Inferior parietal cortex (tissue), 1 donor: ENCODE data around the gene CCL4L2.
"Not testable (repeated sequence)": the region's sequence is repeated elsewhere in the genome, so short reads cannot be mapped to it uniquely, and the experiment has no call there.

Source experiments
- DNase-seq: peaks from one replicate; pipeline ENCODE4 v3.0.0-alpha.2; 2016; ENCODE audit errors: extremely low spot score

Gene CCL4L2

DNA sequence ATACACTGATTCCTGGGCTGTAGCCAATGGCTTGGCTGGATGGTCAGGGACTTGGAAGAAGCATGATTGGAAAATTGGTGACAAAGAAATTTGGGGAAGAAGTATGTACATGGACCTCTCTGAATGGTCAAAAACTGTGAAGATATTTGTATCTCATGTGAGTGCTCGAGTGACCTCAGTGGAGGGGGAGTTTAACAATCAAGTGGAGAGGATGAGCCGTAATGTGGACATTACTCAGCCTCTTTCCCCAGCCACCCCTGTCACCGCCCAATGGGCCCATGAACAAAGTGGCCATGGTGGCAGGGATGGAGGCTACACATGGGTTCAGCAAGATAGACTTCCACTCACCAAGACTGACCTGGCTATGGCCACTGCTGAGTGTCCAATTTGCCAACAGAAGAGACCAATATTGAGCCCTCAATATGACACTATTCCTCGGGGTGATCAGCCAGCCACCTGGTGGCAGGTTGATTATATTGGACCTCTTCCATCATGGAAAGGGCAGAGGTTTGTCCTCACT lies 10.8 kb downstream of the CCL4L2 start:
- DNase-seq, result not testable (repeated sequence)

DNA sequence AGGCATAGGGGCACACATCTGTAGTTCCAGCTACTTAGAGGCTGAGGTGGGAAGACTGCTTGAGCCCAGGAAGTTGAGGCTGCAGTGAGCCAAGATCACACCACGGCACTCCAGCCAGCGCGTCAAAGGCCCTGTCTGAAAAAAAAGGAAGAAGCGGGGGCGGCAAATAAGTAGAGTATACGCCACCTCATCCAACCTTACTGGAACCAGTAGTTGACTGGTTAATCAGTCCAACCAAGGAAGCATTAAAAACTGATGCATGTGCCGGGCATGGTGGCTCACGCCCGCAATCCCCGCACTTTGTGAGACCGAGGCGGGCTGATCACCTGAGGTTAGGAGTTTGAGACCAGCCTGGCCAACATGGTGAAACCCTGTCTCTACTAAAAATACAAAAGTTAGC lies 12.1 kb downstream of the CCL4L2 start:
- DNase-seq, result not testable (repeated sequence)

DNA sequence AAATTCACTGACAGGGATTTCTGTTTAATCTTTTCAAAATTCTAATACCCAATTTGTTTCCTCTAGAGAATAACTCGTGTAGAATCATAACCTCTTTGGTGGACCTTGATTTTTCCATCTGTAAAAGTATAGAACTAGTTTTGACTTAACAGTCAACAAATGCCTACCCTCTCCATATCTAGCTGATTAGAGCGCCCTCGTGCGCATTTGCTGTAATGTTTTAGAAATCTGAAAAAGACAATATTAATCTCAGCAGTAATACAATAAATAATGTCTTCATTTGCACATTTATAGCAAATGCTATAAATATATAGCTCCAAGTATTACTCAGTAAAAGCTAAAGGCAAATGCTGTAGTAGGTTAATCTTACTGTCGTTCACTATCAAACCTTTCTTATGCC lies 18.8 kb downstream of the CCL4L2 start:
- not testable (repeated sequence) for DNase-seq

DNA sequence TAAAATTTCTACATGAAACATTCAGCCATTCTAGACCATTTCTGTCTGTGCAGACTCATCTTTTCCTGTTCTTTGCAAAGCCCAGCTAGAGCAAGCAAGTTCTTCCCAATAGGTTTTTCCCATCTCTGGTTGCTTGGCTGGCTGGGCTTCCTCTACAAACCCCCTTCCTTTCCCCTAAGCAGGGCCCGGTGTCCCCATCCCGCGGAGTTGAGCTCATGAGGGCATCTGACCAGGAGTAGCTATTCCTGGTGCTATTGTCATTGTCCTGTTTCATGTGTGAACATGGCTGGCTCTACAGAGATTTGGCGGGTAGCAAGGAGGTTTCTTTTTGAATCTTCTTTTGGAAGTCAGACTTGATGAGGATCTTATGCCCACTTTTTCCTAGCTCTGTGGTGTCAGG lies 31.2 kb downstream of the CCL4L2 start:
- not testable (repeated sequence) for DNase-seq
